NB4 (cell line): ENCODE measurements around the gene GNPTAB.

Source experiments
- DNase-seq: peaks from one replicate; pipeline ENCODE4 v3.0.0; 2010; ENCODE audit warnings: low read depth
- H3K4me3 ChIP-seq: one replicate; pipeline ENCODE4 v1.5.1; 2011; ENCODE audit warnings: mild to moderate bottlenecking, low read depth, low read length, moderate library complexity
- CTCF ChIP-seq: IDR thresholded peaks from one replicate; pipeline ENCODE4 v1.5.1; 2012; ENCODE audit warnings: low read depth, low read length
- MAX ChIP-seq: IDR thresholded peaks from 2 replicates; pipeline ENCODE4 v1.6.1; 2011; ENCODE audit warnings: low read depth, low read length
- MYC ChIP-seq: IDR thresholded peaks from 2 replicates; pipeline ENCODE4 v1.6.1; 2011; ENCODE audit warnings: low read depth, low read length
- POLR2A ChIP-seq: IDR thresholded peaks from 2 replicates; pipeline ENCODE4 v1.6.1; 2011; ENCODE audit warnings: mild to moderate bottlenecking; ENCODE audit not compliant: insufficient read length; ENCODE audit errors: extremely low read depth

GNPTAB gene

GRCh38 chr12:101761350-101761749, 69.4 kb downstream of the GNPTAB start:
- TF ChIP-seq CTCF (no peak), MYC (no peak), POLR2A (no peak), MAX (no peak)
- no peak overlapping the region for H3K4me3 ChIP-seq
- DNase-seq, result no peak

- peak; percentile 51 for DNase-seq
- peak; percentile 82 for TF ChIP-seq CTCF
- TF ChIP-seq MYC, result no peak
- no peak overlapping the region for H3K4me3 ChIP-seq
These were observed 71.2 kb downstream of the GNPTAB start for GRCh38 chr12:101759396-101760047.

DNA sequence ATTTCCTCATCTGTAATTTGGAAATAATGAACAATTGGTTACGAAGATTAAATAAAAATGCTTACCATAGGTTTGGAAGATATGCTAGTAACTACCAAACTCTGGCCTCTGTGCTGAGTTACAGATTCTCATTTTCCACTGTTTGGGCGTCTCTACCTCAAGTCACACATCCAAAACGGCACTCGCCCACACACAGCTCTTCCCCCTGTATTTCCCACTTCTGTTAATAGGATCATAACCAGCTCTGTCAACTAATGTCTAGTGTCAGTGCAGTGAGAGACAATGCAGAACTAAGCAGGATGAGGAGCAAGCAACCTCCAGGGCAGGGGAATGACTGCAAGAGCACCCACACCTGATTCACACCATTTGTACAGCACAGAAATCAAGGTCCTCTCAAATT, 80.6 kb downstream of the GNPTAB start:
- H3K4me3 ChIP-seq, result no peak overlapping the region
- DNase-seq, result no peak
- TF ChIP-seq MAX (no peak), POLR2A (no peak), MYC (no peak), CTCF (no peak)

DNA sequence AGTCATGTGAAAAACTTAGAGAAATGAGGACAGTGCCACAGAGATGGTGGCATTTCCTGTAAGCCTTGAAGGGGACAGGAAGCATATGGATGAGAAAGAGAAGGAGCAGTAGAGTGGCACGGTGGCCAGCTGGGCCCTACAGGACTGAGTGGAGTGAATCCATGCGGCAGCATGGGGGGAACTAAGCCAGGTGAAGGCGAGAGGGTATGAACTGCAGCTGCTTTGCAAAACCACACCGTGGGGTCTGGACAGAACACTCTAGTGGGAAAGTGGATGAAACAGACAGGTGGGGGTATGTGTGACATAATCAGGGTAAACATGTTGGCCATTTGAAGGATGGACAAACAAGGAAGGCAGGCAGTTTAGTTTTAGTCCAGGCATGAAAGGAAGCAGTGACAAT, 81.1 kb downstream of the GNPTAB start:
- H3K4me3 ChIP-seq, result no peak overlapping the region
- TF ChIP-seq CTCF, result no peak
- TF ChIP-seq MAX, result no peak
- no peak for TF ChIP-seq POLR2A
- TF ChIP-seq MYC, result no peak
- DNase-seq, result no peak

DNA sequence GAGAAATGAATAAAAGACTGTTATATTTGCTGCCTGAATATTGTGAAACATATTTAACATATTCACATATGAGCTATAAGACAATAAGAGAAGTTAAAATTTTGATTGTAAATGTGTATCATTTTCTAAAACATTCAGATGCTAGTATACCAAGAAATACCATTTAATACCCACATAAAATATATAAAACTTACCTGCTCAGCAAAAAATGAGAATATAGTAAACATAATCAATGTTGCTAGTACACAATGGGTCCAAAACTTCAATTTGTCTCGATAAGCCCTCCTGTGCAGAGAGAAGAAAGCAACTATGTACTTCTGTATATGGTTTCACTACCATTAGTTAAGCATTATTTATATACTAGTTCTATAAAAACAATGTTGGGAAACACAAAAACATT, 81.9 kb downstream of the GNPTAB start:
- H3K4me3 ChIP-seq, result no peak overlapping the region
- TF ChIP-seq POLR2A (no peak), MAX (no peak), MYC (no peak), CTCF (no peak)
- no peak for DNase-seq

- DNase-seq, result no peak
- TF ChIP-seq MAX (no peak), POLR2A (no peak), CTCF (no peak), MYC (no peak)
- no peak overlapping the region for H3K4me3 ChIP-seq
These were observed 83.1 kb downstream of the GNPTAB start for GRCh38 chr12:101747697-101748096.
